TTC549 (cell line): ENCODE measurements around the gene FHIT.

Experiments
- FAIRE-seq: peaks from 2 replicates; lab custom pipeline; 2012; peaks lifted over from hg19 to GRCh38; lab: Jason Lieb, UNC

Gene FHIT

DNA sequence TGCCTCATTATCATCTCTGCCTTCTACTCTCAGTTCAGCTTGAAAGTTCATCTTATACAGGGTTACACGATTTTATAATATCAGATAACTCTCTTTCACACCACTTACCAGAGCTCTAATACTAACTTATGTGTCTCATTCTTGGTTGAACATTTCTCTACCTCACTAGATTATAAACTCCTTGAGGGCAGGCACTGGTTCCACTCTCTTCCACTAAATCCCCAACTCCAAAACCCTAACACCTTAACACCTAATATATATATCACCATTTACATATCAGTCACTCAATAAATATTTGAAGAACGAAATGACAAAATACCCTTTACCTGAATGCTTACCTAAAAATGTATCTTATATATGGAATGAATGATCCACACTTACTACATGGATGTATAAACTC lies 977.2 kb downstream of the FHIT start:
- FAIRE-seq, result no peak

DNA sequence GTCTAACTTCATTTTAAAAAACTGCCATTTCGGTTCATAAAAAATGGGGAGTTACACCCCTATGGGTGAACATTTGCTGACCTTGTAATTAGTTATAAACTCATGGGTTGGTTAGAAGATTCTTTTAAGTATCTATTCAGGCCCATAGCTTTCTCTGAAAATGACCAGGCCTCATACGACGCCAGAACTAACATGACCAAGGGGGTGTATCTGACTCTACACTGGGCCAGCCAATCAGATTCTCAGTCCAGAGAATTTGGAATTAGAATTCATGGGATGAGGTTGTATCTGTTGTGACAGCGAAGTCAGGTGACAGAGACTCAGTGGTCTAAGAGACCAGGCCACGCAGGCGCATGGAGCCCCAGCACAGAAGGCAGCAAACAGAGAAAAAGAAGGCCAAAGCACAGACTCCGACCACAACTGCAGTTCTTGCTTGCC lies 981.4 kb downstream of the FHIT start:
- FAIRE-seq, result no peak

DNA sequence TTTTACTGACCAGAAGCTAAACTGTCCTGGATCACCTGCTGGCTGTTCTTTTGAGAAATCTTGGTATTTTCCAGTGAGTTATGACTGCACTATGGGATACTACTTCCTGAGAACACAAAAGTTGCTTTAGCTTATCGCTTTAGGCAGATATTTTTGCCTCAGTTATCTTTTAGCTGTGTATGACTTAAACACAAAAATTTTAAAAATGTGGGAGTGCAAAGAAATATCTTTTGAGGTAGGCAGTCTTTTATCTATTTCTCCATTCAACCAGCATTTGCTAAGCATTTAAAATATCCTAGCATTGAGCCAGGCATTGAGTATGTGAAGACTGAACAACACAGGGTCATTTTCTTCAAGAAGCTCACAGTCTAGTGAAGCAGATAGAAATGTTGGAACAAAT lies 981.9 kb downstream of the FHIT start:
- FAIRE-seq, result no peak

DNA sequence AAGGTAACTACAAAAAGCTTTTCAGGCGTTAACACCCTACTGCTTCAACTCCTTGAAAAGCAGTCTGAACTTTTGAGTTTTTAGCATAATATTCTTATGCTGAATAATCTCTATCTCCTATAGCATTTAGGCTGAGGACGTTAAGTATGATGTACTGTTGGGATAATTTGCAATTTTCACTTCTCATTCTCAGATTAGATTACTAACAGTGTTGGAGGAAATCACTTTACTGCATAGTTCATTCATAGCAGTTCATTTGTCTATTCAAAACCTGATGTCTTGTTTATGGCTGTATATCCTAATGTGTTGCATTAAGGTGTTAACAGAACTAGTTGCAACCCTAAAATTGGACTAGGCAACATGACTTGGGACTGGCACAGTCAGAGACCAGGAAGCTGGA lies 983.1 kb downstream of the FHIT start:
- no peak for FAIRE-seq

DNA sequence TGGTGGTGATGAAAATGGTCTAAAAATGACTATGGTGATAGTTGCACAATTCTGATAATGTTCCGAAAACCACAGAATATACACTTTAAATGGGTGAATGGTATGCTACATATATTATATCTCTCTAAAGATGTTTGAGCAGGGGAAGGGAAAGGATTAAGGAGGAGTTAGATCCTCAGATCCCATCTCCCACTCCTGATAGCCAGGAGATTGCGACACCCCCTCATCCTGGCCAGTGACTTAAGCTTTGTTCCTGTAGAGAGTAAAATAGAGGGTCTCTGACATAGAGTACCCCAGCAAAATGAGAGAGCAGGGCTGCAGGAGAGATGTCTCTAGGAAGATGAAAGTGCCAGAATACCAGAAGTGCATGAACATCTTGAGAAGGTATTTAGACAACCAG lies 984.8 kb downstream of the FHIT start:
- FAIRE-seq, result no peak

DNA sequence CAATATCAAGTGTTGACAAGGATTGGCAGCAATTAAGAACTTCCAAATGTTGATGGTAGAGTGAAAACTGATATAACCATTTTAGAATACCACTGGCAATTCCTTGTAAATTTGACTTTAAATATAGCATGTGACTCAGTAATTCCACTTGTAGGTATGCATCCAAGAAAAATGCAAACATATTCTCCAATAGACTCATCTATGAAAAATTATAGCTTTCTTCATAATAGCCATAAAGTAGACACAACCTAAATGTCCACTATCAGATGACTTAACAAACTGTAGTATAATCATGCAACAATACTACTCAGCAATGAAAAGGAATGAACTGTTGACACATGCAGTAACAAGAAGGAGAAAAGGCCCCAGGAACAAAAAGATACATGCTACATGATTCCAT lies 988.1 kb downstream of the FHIT start:
- FAIRE-seq, result no peak

DNA sequence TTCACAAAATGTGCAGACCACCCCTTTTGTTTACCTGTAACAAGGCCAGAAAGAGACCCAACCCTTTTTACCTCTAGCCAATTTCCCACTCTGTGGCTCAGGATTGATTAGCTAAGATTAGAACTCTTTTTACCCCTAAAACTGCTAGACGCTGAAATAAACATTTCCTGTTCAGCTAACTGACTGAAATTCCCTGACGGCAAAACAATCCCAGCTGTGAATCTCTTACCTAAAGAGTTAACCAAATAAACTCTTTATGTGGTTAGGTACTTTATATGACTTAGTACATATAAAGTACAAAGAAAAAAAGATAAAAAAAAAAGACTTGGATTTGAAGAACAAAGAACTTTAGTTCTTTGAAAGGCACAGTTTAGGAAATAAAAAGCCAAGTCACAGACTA lies 988.7 kb downstream of the FHIT start:
- no peak for FAIRE-seq

DNA sequence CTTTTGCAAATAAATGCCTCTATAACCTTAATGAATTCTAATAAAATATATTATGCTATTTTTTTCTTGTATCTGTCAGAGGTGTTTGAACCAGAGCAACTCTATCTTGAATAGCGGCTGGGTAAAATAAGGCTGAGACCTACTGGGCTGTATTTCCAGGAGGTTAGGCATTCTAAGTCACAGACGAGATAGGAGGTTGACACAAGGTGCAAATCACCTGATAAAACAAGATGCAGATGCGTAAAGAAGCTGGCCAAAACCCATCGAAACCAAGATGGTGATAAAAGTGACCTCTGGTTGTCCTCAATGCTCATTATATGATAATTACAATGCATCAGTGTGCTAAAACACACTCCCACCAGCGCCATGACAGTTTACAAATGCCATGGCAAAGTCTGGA lies 990.7 kb downstream of the FHIT start:
- FAIRE-seq, result no peak

DNA sequence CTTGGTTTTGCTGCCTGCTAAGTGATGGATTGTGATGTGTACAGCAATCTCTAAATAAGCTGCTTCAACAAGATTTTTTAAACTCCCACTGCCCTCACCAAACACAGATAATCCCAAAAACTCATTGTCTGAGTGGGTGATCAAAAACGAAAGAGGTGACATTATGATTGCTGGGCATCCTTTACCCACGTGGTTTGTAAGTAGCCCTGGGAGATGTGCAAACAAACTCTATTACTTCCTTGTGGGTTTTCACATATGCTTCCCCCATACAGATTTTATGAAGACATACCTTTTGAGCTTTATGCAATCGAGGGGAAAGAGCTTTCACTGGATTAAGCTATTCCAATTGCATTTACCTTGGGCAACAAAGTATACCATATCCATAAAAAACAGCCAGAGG lies 1000.4 kb downstream of the FHIT start:
- FAIRE-seq, result no peak

DNA sequence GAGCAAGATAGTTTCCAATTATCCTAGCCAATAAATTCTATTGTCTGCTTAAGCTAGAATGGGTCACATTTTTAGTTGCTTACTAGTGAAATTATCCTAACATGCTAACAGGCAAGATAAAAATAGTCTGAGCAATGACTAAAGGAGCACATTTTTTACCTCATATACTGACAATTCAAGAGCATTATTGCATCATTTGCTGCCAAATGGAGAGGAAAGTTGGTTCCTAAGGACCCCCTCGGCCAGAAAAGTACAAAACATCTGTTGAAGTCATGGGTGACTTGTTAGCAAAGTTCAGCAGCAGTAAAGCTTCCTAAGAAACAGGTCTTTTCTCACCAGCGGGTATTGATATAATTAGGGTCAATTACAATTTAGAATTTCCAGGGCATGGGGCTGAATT lies 1001.0 kb downstream of the FHIT start:
- no peak for FAIRE-seq

DNA sequence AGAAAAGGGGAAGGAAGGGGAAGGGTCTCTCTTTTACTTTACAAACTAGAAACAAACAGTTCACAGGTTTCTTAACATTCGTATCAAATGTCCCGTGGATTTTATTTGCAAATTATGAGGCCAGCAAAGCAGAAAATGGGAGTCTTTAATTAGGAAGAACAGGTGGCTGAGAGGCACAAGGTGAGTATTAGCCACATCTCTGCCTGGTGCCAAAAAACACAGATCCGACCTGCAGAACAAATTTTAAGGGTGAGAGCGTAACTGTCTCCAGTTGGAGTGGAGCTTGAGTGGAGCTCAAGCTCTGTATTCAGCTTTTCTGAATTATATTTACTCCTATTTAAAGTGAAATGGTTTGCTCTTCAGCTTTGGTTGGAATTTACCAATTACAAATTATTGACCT lies 1004.9 kb downstream of the FHIT start:
- FAIRE-seq, result no peak

DNA sequence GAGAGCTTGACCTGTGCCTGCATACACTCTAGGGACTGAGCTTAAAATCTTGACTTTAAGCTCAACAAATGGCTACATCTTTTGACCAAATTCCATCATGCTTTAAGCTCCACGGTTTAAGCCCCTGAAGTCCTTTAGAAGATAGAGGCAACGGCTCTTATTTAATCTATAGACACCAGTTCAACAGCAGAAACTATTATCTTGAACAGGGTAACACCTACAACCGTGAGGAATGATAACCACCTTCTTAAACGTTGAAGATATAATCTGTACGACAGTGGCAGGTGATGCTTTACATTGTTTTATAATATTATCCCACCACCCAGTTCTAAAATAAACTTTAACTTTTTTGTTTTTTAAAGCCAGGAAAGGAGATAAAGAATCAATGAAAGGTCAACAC lies 1007.8 kb downstream of the FHIT start:
- FAIRE-seq, result no peak

DNA sequence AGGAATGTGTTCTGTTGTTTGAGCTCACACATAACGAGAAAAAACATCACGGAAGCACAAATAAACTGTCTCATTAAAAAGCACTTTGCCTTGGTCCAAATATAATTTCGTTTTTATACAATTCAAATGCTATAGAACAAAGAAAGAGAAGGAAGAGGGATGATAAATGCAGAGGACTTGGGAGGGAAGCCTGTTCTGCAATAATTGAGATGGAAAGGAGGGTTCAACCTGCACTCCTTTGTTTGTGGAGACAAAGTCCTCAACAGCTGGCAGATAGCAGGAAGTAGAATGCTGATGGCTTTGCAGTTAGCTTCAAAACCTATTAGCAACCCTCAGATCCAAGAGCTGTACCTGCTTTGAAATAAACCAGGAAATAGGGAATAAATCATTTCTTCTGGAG lies 1010.8 kb downstream of the FHIT start:
- no peak for FAIRE-seq

DNA sequence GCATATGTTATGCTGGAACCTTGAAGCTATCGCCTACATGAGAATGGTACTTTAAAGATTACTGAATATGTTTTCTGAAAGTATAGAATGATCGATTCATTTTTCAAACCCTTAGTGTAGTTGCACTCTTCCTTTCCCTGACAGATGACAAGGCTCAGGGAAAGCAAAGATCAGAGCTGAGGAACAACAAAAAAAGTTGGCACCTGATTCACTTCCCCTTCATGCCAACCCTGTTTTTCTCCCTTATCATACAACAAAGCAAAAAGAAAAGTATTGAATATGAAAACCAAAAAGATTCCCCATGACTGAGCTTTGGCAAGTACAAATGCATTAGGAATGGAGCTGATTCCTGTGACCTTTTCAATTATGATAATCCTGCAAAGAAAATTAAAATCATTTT lies 1012.7 kb downstream of the FHIT start:
- no peak for FAIRE-seq

DNA sequence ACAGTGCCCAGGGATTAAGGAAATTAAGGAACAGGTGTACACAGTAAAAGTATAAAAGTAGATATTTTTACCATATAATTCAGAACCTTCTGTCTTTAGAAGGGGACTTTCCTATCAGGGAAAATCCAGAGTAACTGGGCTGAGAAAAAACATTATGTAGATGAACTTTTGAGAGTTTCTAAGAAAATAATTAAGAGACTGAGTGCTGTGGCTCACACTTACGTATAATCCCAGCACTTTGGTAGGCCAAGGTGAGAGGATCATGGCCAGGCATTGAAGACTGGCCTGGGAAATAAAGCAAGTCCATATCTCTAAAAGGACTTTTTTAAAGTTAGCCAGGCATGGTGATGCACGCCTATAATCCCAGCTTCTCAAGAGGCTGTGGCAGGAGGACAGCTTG lies 1021.8 kb downstream of the FHIT start:
- no peak for FAIRE-seq

DNA sequence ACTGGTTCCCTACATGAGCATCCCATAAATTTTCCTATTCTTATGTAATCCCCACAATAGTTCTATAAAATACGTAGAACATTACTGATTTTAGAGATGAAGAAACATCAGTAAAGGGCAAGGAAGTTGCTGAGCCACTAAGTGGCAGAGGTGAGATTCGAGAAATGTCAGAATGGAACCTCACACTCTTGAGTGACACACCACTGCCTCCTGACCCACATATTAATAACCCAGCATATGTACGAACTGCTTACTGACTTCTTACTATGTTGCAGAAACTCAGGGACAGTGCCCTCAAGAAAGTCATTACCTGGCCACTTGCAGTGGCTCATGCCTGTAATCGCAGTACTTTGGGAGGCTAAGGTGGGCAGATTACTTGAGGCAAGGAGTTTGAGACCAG lies 1022.4 kb downstream of the FHIT start:
- no peak for FAIRE-seq

DNA sequence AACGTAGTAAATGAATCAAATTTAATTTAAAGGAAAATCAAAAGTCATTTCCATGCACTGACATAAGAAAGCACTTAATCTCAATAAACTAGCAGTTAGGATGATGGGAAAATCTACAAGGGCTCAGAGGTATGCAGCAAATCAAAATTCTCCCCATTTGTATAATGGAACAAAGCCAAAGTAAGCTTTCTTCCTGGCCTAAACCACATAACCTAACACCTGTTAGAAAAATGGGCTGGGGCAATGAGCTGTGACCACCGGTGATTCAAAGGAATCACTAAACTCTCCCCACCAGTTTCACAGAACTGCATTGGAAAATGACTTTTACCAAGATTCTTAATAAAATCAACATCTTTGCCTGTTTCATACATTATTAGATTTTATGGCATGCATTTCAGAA lies 1024.3 kb downstream of the FHIT start:
- FAIRE-seq, result no peak

DNA sequence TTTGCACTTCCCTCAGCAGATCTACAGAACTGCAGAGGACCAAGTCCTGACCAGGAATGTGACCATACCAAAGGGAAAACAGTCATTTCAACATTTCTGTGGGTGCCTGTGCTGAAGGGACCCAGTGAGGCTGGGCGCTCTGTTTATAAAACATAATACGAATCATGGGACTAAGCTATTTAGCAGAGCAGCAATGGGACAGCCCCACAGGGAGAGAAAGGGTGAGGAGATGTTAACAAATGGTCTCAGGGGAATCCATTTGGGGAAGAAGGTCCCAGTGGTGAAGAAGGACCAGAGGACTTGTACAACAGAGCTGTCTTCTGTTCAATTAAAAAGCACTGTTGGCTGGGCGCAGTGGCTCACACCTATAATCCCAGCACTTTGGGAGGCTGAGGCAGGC lies 1025.4 kb downstream of the FHIT start:
- no peak for FAIRE-seq

DNA sequence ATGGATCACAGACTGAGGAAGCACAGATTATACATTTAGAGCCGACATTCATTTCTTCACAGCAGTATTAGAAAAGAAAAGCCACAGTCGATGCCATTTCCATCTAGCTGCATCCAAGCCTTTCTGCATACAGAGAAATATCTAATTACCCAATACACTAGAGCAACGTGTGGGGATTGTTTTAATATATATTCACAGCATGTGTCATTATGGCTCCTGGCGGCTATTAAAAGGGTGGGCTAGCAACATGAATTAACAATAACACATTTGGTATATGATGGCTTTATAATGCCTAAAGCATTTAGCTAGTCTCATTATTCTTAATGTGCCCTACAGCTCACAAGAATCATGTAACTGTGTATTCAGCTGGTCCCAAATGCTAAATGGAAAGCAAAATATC lies 1030.5 kb downstream of the FHIT start:
- no peak for FAIRE-seq

DNA sequence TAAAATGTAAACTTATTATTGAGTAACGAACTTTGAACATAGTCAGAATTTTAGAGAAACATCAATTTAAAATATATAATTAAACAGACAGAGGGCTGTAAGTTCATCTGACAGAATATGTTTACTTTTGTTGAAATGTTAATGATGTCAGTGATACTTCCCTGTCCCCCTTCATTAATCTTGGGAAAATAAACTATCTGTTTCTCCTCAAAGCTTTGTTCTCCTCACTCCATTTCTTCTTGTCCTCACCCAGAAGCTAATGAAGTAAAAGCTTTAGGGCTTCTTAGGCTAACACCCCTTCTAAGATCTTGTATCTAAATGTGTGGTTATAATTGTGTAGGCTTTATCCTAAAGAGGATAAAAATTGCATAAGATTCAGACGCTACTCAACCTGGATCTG lies 1031.8 kb downstream of the FHIT start:
- FAIRE-seq, result no peak

DNA sequence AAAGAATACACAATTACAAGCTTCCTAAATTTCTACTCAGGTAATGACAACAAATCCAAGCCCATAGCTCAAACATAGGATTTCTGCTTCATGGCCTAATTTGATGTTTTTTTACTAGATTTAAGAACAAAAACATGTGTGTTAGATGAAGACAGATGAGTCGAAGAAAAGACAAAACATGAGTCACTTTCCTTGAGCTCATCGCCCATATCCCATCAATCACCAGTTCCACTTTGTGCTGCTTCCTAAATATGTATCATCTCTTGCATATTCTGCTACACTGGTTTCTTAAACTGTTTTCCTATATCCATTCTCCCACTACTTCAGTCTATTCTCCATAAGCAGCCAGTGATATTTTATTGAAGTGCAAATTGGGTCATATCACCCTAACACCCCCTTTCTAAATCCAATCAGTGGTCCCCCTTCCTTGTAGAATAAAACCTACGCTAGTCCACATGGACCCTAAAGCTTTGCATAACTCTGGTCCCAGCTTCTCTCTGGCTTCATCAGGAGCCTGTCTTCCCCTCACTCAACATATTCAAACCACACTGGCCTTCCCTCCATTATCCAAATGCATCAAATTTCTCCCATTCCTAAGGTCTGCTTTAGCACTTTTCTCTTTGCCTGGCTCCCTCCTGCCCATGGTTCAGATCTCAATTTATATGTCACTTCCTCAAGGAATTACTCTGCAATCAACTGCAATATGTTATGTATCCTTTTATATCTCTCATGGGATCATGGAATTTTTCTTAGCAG lies 1033.9 kb downstream of the FHIT start:
- FAIRE-seq, result no peak

DNA sequence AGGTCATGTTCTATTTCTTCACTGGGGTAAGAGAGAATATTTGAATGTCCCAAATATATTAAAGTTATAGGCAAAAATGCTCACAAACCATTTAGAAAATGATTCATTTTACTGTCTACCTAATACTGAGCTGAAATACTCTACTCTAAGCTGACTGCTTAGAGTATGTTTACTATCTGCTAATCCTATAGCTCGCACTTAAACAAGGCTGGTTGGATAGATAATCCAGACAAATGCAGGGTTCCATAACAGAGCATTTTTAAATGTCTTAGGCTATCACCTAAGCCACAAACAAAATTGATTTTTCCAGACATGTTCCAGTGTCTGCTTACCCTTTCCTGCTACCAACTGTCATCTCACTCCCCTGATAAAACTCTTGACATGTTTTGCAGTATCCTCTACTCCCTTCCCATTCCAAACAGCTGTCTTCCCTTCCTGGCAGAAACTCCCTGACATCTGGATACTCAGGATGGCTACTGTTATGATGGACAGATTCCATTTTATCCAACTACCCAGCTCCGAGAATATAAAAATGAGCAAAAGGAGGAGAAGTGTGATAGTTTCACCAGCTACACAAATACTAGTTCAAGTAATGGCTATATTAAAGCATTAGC lies 1034.7 kb downstream of the FHIT start:
- FAIRE-seq, result no peak

DNA sequence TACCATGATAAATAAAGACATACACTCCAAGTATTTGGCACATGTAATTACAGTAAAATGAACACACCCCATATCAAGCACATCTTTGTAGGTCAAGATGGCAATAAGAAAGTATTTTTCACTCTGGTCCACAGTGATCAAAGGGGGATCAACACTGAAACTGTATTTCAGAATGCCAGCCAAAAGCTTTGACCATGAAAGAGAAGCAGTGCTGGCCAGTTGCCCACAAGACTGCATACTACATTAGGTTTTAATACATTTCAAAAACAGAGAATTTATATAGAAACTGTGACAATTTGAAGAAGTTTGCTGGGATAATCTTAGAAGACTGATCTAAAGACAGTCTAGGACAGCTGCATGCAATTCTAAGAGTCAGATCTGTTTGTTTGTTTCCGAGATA lies 1035.3 kb downstream of the FHIT start:
- FAIRE-seq, result no peak

DNA sequence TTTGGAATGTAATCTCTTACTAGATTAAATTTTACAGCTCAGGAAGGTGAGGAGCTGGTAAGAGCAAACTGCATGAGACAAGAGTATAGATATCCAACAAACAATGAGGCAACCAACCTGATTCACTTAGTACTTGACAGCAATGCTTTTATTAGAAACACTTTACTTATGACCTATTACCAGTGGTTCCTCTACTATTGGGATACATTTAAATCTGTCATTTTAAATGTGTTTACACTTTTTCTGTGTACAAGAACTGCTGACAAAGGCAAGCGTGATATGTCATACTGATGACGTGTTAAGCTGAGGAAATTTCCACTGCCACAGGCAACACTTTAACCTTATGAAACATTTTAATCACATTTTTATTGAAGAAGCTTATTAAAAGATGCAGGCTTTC lies 1043.3 kb downstream of the FHIT start:
- FAIRE-seq, result no peak
